Diencephalon (tissue), 1 donor: ENCODE data around the gene UBR3. TPM values are rescaled to one million over a fixed set of nuclear protein-coding genes. Genes with fewer than 3 reads are reported as not detected.

Experiments
- small RNA-seq: library from RNA; depleted of rRNA; stranded (forward); fragments of <200 nt; gene quantifications from one replicate; pipeline ENCODE3, GENCODE V24; 2014
- total RNA-seq: library from RNA; depleted of rRNA; stranded (reverse); fragments of >200 nt; gene quantifications from one replicate; pipeline ENCODE4 v1.2.3, GENCODE V29; 2014

The UBR3 gene
- 127 TPM for total RNA-seq

GRCh38 chr2:169827272-169828140, at the start of gene UBR3:
Gene UBR3 (plus strand): TSS chr2:169827454. CDS start chr2:169827508, 54 bp downstream.

DNA sequence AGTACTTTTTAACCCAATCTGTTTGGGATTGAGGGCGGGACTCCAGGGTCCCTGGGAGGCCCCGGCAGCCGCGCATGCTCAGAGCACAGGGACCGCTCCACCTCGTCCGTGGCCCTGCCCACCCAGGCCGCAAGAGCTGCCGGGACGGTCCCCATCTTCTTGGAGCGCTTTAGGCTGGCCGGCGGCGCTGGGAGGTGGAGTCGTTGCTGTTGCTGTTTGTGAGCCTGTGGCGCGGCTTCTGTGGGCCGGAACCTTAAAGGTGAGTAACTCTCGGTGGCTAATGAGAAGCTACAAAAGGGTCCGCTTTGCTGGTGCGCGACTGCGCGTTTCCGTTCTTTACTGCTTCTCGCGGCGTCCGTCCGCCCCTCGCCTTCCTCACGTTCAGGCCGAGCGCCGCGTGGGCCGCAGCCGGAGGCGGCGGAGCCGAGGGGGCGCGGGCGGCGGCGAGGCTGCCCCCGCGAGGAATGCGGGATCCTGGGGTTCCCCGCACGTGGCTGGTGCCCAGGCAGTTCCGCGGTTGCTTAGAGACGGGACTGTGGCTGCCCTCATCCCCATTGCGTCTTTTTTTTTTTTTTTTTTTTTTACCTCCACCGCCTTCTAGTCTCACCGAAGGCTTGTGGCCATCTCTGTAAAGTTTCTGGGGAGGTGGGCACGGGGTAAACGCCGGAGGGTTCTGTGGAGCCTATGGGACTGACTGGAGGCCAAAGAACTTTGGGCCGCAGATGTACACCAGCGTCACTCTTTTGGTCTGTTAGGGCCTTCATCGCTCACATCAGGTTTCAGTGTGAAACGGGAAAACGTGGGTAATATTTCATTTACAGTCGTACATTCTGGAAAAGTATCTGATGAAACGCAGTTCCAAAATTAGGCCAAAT, 28.3 kb upstream of the UBR3 start, which contains the start of gene SSB:
TSS of gene SSB (plus strand) at position 154 of the 875 bp plus-strand sequence. CDS start 2,090 bp downstream, outside the sequence.

GRCh38 chr2:169824373-169825333, 2.6 kb upstream of the UBR3 start, which contains the start of gene METTL5:
Gene METTL5 (minus strand): TSS chr2:169824905. CDS start chr2:169824597, 308 bp downstream.

Small RNAs within 50 kb of the gene (small RNA-seq; reads per million reads assigned to genes)
- not detected for gene RNU6-1006P

Other genes with a start within 250 kb of the UBR3 start
- 66.4 TPM for gene PPIG, start 243.1 kb upstream of the UBR3 start, total RNA-seq
- 6.0 TPM for gene CFAP210, start 133.0 kb upstream of the UBR3 start, total RNA-seq
- gene PHOSPHO2, start 133.0 kb upstream of the UBR3 start, total RNA-seq: 19.8 TPM
- 107 TPM for gene KLHL23, start 93.6 kb upstream of the UBR3 start, total RNA-seq
- gene SSB, start 28.6 kb upstream of the UBR3 start, total RNA-seq: 117 TPM
- 63.9 TPM for gene METTL5, start 2.5 kb upstream of the UBR3 start, total RNA-seq